K562 (cell line): ENCODE results near the gene FANCG. TPM values are rescaled to one million over a fixed set of nuclear protein-coding genes. Genes with fewer than 3 reads are reported as not detected.

Source experiments
- ATF1 ChIP-seq, 2 experiments: fragments of 450-650 bp in 1 of 2; IDR thresholded peaks; 2 replicates each; pipeline ENCODE4 v1.6.1; 2016; ENCODE audit warnings: missing compliant biosample characterization in 1 of 2, missing genetic modification characterization in 1 of 2
- BHLHE40 ChIP-seq: IDR thresholded peaks from 2 replicates; pipeline ENCODE4 v1.6.1; 2011; ENCODE audit warnings: low read length, improper control_type of control experiment
- DIDO1 ChIP-seq: fragments of 450-650 bp; IDR thresholded peaks from 2 replicates; pipeline ENCODE4 v1.6.1; 2016; ENCODE audit warnings: low read depth, missing biosample characterization, missing genetic modification characterization
- EWSR1 ChIP-seq: fragments of 450-650 bp; IDR thresholded peaks from 2 replicates; pipeline ENCODE4 v1.6.1; 2018; ENCODE audit warnings: borderline replicate concordance, mild to moderate bottlenecking, low read depth, moderate library complexity; ENCODE audit not compliant: partially characterized antibody
- KLF13 ChIP-seq: fragments of 450-650 bp; IDR thresholded peaks from 2 replicates; pipeline ENCODE4 v1.6.1; 2016; ENCODE audit warnings: missing genetic modification characterization, low read depth, mild to moderate bottlenecking, missing compliant biosample characterization, moderate library complexity, borderline replicate concordance
- NCOR1 ChIP-seq: fragments of 450-650 bp; IDR thresholded peaks from 2 replicates; pipeline ENCODE4 v1.6.1; 2016; ENCODE audit warnings: mild to moderate bottlenecking, moderate library complexity
- NONO ChIP-seq, 2 experiments: fragments of 200-400 bp in 1 of 2; fragments of 450-650 bp in 1 of 2; formaldehyde crosslinking in 1 of 2; IDR thresholded peaks; 2 replicates each; pipeline ENCODE4 v1.6.1; 2017; ENCODE audit warnings: low read depth in 2 of 2, mild to moderate bottlenecking in 2 of 2, moderate library complexity in 2 of 2, low read length in 1 of 2
- NR1H2 ChIP-seq: sonication (generic); formaldehyde crosslinking; IDR thresholded peaks from 2 replicates; pipeline ENCODE4 v1.4.0; 2020; ENCODE audit warnings: mild to moderate bottlenecking, missing genetic modification reagents
- PHTF2 ChIP-seq: fragments of 250-450 bp; sonication (Bioruptor Pico); IDR thresholded peaks from 2 replicates; pipeline ENCODE4 v1.5.0; 2021; ENCODE audit warnings: mild to moderate bottlenecking
- RBM17 ChIP-seq: fragments of 200-400 bp; formaldehyde crosslinking; IDR thresholded peaks from 2 replicates; pipeline ENCODE4 v1.6.1; 2017; ENCODE audit warnings: low read depth, mild to moderate bottlenecking, low read length, borderline replicate concordance
- SIX5 ChIP-seq, 2 experiments: IDR thresholded peaks; 2 replicates each; pipeline ENCODE4 v1.6.1; 2011; ENCODE audit warnings: low read length in 2 of 2, borderline replicate concordance in 1 of 2, low read depth in 1 of 2, mild to moderate bottlenecking in 1 of 2, moderate library complexity in 1 of 2; ENCODE audit not compliant: insufficient read depth in 1 of 2
- SRF ChIP-seq, 2 experiments: fragments of 250-450, 450-650 bp in 1 of 2; sonication (Bioruptor Pico) in 1 of 2; sonication (generic) in 1 of 2; formaldehyde crosslinking; IDR thresholded peaks; 2 replicates each; pipeline versions ENCODE4 v1.5.0 to v1.5.1; 2020 to 2022; ENCODE audit warnings: mild to moderate bottlenecking in 1 of 2, missing genetic modification reagents in 1 of 2
- SRSF9 ChIP-seq: fragments of 200-400 bp; formaldehyde crosslinking; IDR thresholded peaks from 2 replicates; pipeline ENCODE4 v1.6.1; 2017; ENCODE audit warnings: low read depth, low read length, borderline replicate concordance
- TAF9B ChIP-seq: fragments of 450-650 bp; IDR thresholded peaks from 2 replicates; pipeline ENCODE4 v1.6.1; 2018; ENCODE audit warnings: mild to moderate bottlenecking; ENCODE audit not compliant: partially characterized antibody
- TBP ChIP-seq: optimal IDR thresholded peaks from 2 replicates; pipeline ENCODE3; 2011; ENCODE audit warnings: low read depth, low read length, improper control_type of control experiment
- TSC22D4 ChIP-seq: fragments of 450-650 bp; IDR thresholded peaks from 2 replicates; pipeline ENCODE4 v1.6.1; 2016; ENCODE audit warnings: missing genetic modification characterization, missing biosample characterization, control low read depth
- ZKSCAN3 ChIP-seq: fragments of 250-450 bp; sonication (Bioruptor Pico); IDR thresholded peaks from 2 replicates; pipeline ENCODE4 v1.4.0; 2020
- ZNF12 ChIP-seq: sonication (generic); formaldehyde crosslinking; IDR thresholded peaks from 2 replicates; pipeline ENCODE4 v1.4.0; 2020; ENCODE audit warnings: mild to moderate bottlenecking, missing genetic modification reagents
- polyA plus RNA-seq, 8 experiments: library from polyadenylated mRNA; depleted of rRNA in 4 of 8; stranded (reverse) in 5 of 8; unstranded in 3 of 8; fragments of >200 nt; fragmentation: Nextera tagmentation in 2 of 8; fragmentation: Illumina TruSeq in 1 of 8; extraction: Ambion mirVana in 2 of 8; extraction: Trizol in 1 of 8; gene quantifications; 2 replicates each; pipeline versions ENCODE4 v1.2.1 to v1.2.3, GENCODE V29; 2011 to 2014; ENCODE audit warnings: inconsistent platforms in 1 of 8, missing spikeins in 1 of 8
- total RNA-seq, 7 experiments: library from RNA; depleted of rRNA in 6 of 7; stranded (reverse); fragments of >200 nt in 6 of 7; fragmentation: Illumina TruSeq in 2 of 7; extraction: Trizol in 2 of 7; gene quantifications; 2 replicates each; pipeline versions ENCODE4 v1.2.1 to v1.2.3, GENCODE V29; 2011 to 2021; ENCODE audit warnings: low replicate concordance in 1 of 7
- TF ChIP-seq, protein P1 (sequence below): IDR thresholded peaks from 2 replicates; pipeline ENCODE4 v1.6.1; 2011; ENCODE audit not compliant: insufficient read length; ENCODE audit errors: extremely low read depth
- TF ChIP-seq, protein P2 (sequence below): fragments of 200-800 bp; sonication (Bioruptor generic); IDR thresholded peaks from 2 replicates; pipeline ENCODE4 v1.6.1; 2017; ENCODE audit warnings: missing genetic modification characterization, missing compliant biosample characterization
- TF ChIP-seq, protein P3 (sequence below): sonication (generic); formaldehyde crosslinking; IDR thresholded peaks from 2 replicates; pipeline ENCODE4 v1.8.0; 2022; ENCODE audit warnings: missing genetic modification reagents, mild to moderate bottlenecking, moderate library complexity, borderline replicate concordance
- TF ChIP-seq, protein P4 (sequence below): fragments of 200-800 bp; sonication (Bioruptor generic); IDR thresholded peaks from 2 replicates; pipeline ENCODE4 v1.6.1; 2017; ENCODE audit warnings: missing genetic modification characterization, missing compliant biosample characterization

FANCG gene
- total and polyA plus RNA-seq, 9 of the 15 experiments (the other 6 are each of a cell fraction or from before 2014, with no cell fraction given) = 7.5 to 43.9 (median 31.0) TPM

DNA sequence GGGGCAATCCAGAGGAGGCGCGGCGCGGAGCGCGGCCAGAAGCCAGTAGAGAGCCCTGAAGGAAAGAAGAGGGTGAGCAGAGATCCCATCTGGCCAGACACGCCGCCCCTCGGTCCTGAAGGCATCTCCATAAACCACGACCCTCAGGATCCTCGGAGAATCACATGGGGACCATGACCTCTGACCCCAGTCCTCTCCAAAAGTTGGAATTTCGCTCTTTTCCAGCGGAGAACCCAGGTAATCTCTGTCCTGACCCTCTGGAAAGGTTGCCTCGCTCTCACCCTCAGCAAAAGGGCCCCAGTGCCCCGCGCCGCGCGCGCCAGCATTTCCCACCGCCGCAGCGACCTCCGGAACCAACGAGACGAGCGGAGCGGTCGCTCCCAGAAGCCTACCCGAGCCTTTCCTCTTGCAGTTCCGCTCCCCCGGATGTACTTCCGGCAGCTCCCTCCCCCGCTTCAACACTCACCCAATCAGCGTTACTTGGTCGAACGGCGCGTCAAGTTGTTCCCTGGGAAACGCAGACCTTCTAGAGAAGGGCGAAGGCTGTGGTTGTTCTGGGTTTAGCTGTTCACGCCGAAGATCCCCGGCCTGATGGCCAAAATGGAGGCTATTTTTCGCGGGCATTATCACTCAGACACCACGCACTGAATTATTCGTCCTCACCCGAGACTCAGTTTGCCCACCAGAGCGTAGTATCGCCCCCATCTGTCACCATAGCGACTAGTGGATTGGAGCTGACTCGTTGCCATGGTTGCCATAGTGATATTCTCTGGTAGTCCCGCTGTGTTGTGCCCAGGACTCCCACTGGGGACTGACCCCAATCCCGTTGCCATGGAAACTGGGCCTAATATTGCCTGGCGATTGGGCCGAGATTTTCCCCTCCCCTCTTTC is 23.3 kb upstream of the FANCG start, which contains the start of gene STOML2 (continued):
- TF ChIP-seq BHLHE40 = no peak
- TF ChIP-seq TBP = peak; percentile 84
- peak; percentile 21 to 46; a peak in 3 of 4 replicates for TF ChIP-seq SIX5 (IDR thresholded peaks at IDR 0.05; ENCODE audit: borderline replicate concordance in 1 of 2, insufficient read depth in 1 of 2, low read depth in 1 of 2, low read length in 2 of 2)
- 0 out of 4 replicates have a peak, but pooled peaks of 1 of the 2 experiments have one; percentile 29 for TF ChIP-seq SRF (CRISPR knock-in tag; IDR thresholded peaks at IDR 0.05)
- TF ChIP-seq NR1H2 (CRISPR knock-in tag) = no peak
- no peak for TF ChIP-seq ATF1 (CRISPR knock-in tag; IDR thresholded peaks at IDR 0.05)
- peak; percentile 74 for TF ChIP-seq ATF1 (tag; IDR thresholded peaks at IDR 0.05)
- TF ChIP-seq, protein P1, sequence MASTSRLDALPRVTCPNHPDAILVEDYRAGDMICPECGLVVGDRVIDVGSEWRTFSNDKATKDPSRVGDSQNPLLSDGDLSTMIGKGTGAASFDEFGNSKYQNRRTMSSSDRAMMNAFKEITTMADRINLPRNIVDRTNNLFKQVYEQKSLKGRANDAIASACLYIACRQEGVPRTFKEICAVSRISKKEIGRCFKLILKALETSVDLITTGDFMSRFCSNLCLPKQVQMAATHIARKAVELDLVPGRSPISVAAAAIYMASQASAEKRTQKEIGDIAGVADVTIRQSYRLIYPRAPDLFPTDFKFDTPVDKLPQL = no peak
- TF ChIP-seq KLF13 (tag) = no peak
- TF ChIP-seq DIDO1 (tag) = peak; percentile 87
- peak; percentile 84 for TF ChIP-seq TAF9B
- no peak for TF ChIP-seq ZNF12
- TF ChIP-seq NONO (IDR thresholded peaks at IDR 0.05; ENCODE audit: low read depth in 2 of 2, low read length in 1 of 2) = 0 out of 4 replicates have a peak, but pooled peaks of 1 of the 2 experiments have one; percentile 14
- TF ChIP-seq, protein P2, sequence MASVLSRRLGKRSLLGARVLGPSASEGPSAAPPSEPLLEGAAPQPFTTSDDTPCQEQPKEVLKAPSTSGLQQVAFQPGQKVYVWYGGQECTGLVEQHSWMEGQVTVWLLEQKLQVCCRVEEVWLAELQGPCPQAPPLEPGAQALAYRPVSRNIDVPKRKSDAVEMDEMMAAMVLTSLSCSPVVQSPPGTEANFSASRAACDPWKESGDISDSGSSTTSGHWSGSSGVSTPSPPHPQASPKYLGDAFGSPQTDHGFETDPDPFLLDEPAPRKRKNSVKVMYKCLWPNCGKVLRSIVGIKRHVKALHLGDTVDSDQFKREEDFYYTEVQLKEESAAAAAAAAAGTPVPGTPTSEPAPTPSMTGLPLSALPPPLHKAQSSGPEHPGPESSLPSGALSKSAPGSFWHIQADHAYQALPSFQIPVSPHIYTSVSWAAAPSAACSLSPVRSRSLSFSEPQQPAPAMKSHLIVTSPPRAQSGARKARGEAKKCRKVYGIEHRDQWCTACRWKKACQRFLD (CRISPR knock-in tag) = no peak
- TF ChIP-seq, protein P3, sequence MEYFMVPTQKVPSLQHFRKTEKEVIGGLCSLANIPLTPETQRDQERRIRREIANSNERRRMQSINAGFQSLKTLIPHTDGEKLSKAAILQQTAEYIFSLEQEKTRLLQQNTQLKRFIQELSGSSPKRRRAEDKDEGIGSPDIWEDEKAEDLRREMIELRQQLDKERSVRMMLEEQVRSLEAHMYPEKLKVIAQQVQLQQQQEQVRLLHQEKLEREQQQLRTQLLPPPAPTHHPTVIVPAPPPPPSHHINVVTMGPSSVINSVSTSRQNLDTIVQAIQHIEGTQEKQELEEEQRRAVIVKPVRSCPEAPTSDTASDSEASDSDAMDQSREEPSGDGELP (CRISPR knock-in tag) = peak; percentile 84
- no peak for TF ChIP-seq EWSR1
- TF ChIP-seq, protein P4, sequence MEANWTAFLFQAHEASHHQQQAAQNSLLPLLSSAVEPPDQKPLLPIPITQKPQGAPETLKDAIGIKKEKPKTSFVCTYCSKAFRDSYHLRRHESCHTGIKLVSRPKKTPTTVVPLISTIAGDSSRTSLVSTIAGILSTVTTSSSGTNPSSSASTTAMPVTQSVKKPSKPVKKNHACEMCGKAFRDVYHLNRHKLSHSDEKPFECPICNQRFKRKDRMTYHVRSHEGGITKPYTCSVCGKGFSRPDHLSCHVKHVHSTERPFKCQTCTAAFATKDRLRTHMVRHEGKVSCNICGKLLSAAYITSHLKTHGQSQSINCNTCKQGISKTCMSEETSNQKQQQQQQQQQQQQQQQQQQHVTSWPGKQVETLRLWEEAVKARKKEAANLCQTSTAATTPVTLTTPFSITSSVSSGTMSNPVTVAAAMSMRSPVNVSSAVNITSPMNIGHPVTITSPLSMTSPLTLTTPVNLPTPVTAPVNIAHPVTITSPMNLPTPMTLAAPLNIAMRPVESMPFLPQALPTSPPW (CRISPR knock-in tag) = peak; percentile 100
- TF ChIP-seq SRSF9 = no peak
- TF ChIP-seq RBM17 = no peak
- TF ChIP-seq NCOR1 = peak; percentile 40; the same call in 1 of the 2 replicates
- TF ChIP-seq TSC22D4 (tag) = no peak
- no peak for TF ChIP-seq PHTF2 (CRISPR knock-in tag)
- TF ChIP-seq ZKSCAN3 (CRISPR knock-in tag) = no peak
